ENCODE results near the gene ALPK3.

DNA sequence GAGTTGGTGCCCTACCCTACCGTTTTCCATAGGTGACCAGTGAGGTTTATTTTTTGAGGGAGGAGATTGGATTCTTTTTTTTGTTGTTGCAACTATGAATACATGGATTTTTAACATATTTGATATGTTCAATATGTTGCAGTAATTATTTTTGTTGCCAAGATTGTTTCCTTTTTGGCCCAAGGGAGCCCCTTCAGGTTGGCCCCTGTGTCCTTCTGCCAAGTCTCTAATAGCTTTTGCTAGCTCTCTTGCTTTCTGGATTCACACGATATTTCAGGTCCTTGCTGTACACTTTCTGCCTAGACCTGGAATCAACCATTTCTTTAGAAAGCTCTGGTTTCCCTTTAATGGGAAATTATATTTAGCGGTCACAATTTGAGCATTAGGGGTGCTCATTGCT, 44.6 kb downstream of the ALPK3 start:
- TF ChIP-seq REST (IDR thresholded peaks at IDR 0.05; ENCODE audit: low read depth) (no peak), EZH2 (IDR thresholded peaks at IDR 0.05) (no peak), EGR1 (IDR thresholded peaks at IDR 0.05; ENCODE audit: low read depth) (no peak), POLR2AphosphoS5 (IDR thresholded peaks at IDR 0.05; ENCODE audit: low read depth, low read length) (no peak), POLR2A (IDR thresholded peaks at IDR 0.05; ENCODE audit: borderline replicate concordance, extremely low read depth, insufficient read depth, insufficient read length) (no peak), CTCF (IDR thresholded peaks at IDR 0.05 in 2 of 3, conservative IDR thresholded peaks at IDR 0.05 in 1 of 3; ENCODE audit: borderline replicate concordance in 1 of 3, insufficient read depth in 1 of 3, low read depth in 2 of 3, low read length in 2 of 3) (no peak), TCF7L2 (IDR thresholded peaks at IDR 0.05; ENCODE audit: borderline replicate concordance, extremely low read depth, insufficient read depth, insufficient read length) (no peak), ELF1 (IDR thresholded peaks at IDR 0.05; ENCODE audit: borderline replicate concordance, low read depth) (no peak), RAD21 (IDR thresholded peaks at IDR 0.05; ENCODE audit: low read depth) (no peak), SRF (IDR thresholded peaks at IDR 0.05; ENCODE audit: low read depth) (no peak), ZBTB33 (IDR thresholded peaks at IDR 0.05; ENCODE audit: extremely low read depth, insufficient replicate concordance, low read length) (no peak)
- TF ChIP-seq, protein P1, sequence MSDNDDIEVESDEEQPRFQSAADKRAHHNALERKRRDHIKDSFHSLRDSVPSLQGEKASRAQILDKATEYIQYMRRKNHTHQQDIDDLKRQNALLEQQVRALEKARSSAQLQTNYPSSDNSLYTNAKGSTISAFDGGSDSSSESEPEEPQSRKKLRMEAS (IDR thresholded peaks at IDR 0.05): no peak
